NCI-H510A treated with DMSO at 0.1 percent for 48 hours (cell line): ENCODE measurements around the gene ACSL6.

Experiments used
- DNase-seq: peaks from one replicate; lab custom pipeline; 2025; lab: John Stamatoyannopoulos, UW

The ACSL6 gene

GRCh38 chr5:132046880-132047299 lies 35.4 kb upstream of the ACSL6 start:
- DNase-seq = no peak

- no peak for DNase-seq
Observed at GRCh38 chr5:132044207-132044606, 32.7 kb upstream of the ACSL6 start.

GRCh38 chr5:132037353-132037752 lies 25.9 kb upstream of the ACSL6 start:
- no peak for DNase-seq

- no peak for DNase-seq
Observed at GRCh38 chr5:132033122-132033521, 21.7 kb upstream of the ACSL6 start.

GRCh38 chr5:132032196-132032595 lies 20.7 kb upstream of the ACSL6 start:
- no peak for DNase-seq

GRCh38 chr5:132030610-132031009 lies 19.2 kb upstream of the ACSL6 start:
- no peak for DNase-seq

- no peak for DNase-seq
Observed at GRCh38 chr5:132029609-132030330, 18.3 kb upstream of the ACSL6 start.

GRCh38 chr5:132027027-132027426 lies 15.6 kb upstream of the ACSL6 start:
- no peak for DNase-seq

- no peak for DNase-seq
Observed at GRCh38 chr5:132026516-132027008, 15.1 kb upstream of the ACSL6 start.

- no peak for DNase-seq
Observed at GRCh38 chr5:132025403-132025971, 14.0 kb upstream of the ACSL6 start.

- DNase-seq = no peak
Observed at GRCh38 chr5:132024789-132025402, 13.4 kb upstream of the ACSL6 start.

- no peak for DNase-seq
Observed at GRCh38 chr5:132024117-132024435, 12.6 kb upstream of the ACSL6 start.

- no peak for DNase-seq
Observed at GRCh38 chr5:132023258-132024116, 12.0 kb upstream of the ACSL6 start.

GRCh38 chr5:132022737-132023136 lies 11.3 kb upstream of the ACSL6 start:
- DNase-seq = no peak

- DNase-seq = no peak
Observed at GRCh38 chr5:132021654-132022053, 10.2 kb upstream of the ACSL6 start.

GRCh38 chr5:132020568-132021339 lies 9.3 kb upstream of the ACSL6 start:
- DNase-seq = no peak

GRCh38 chr5:132019857-132020555 lies 8.5 kb upstream of the ACSL6 start:
- no peak for DNase-seq

GRCh38 chr5:132019337-132019736 lies 7.9 kb upstream of the ACSL6 start:
- no peak for DNase-seq

- no peak for DNase-seq
Observed at GRCh38 chr5:132017738-132018625, 6.5 kb upstream of the ACSL6 start.

- DNase-seq = no peak
Observed at GRCh38 chr5:132017316-132017715, 5.9 kb upstream of the ACSL6 start.
